Measurements from ENCODE around the gene B3GALT6. TPM values are rescaled to one million over a fixed set of nuclear protein-coding genes. Genes with fewer than 3 reads are reported as not detected.

The B3GALT6 gene
- total and polyA plus RNA-seq, 5 donors = 9.1 to 13.3 (median 11.1) TPM

DNA sequence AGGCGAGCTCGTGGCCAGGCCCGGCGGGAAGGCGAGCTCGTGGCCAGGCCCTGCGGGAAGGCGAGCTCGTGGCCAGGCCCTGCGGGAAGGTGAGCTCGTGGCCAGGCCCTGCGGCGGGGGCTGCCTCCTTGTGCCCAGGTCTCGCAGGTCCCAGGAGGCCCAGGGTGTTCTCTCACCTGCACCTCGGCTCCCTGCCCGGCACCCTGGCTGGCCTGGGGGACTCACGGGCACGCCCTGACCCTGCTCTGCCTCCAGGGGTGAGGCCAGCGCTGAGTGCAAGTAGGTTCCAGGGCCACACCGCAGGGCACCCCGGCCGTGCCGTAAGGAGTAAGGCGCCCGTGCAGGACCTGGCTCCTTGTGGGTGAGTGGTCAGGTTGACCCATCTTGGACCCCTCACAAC lies 4.7 kb upstream of the B3GALT6 start:
- intact Hi-C loops (cut with DNase I) = no loop called here
- H3K4me3 ChIP-seq (ENCODE audit: low read length) = no peak overlapping the region
- no peaks in the 10 kb centered on the region for H3K9me3 ChIP-seq (ENCODE audit: control insufficient read depth, low read length)
- H3K27ac ChIP-seq (ENCODE audit: low read length) = no peak overlapping the region
- no peak for DNase-seq
- H3K27me3 ChIP-seq (ENCODE audit: control insufficient read depth, insufficient read depth) = no peaks in the 10 kb centered on the region
- 93% methylated on average over 22 of the region's 25 CpGs for WGBS
- H3K4me1 ChIP-seq (ENCODE audit: control insufficient read depth, insufficient read depth, low read length) = peaks cover 6% of the 10 kb centered on the region
- ATAC-seq = no peak

DNA sequence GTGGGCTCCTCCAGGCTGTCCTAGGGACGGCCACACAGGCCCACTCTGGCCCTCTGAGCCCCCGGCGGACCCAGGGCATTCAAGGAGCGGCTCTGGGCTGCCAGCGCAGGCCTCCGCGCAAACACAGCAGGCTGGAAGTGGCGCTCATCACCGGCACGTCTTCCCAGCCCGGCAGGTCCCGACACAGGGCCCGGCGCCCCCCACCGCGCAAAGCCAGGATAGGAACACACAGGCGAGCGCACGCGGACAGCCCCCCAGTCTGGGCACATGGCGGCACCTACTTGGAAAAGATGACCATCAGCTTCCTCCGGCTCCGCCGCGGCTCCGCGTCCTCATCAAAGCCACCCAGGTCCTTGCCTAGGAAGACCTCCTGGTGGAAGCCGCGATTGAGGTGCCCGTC lies 3.9 kb upstream of the B3GALT6 start:
- H3K27ac ChIP-seq (ENCODE audit: low read length) = no peak overlapping the region
- ATAC-seq (no peak), DNase-seq (no peak)
- peaks cover 11% of the 10 kb centered on the region for H3K4me1 ChIP-seq (ENCODE audit: control insufficient read depth, insufficient read depth, low read length)
- H3K27me3 ChIP-seq (ENCODE audit: control insufficient read depth, insufficient read depth) = no peaks in the 10 kb centered on the region
- WGBS = 95% methylated on average over 30 of the region's 30 CpGs
- intact Hi-C loops (cut with DNase I) = no loop called here
- H3K9me3 ChIP-seq (ENCODE audit: control insufficient read depth, low read length) = no peaks in the 10 kb centered on the region
- H3K4me3 ChIP-seq (ENCODE audit: low read length) = no peak overlapping the region

DNA sequence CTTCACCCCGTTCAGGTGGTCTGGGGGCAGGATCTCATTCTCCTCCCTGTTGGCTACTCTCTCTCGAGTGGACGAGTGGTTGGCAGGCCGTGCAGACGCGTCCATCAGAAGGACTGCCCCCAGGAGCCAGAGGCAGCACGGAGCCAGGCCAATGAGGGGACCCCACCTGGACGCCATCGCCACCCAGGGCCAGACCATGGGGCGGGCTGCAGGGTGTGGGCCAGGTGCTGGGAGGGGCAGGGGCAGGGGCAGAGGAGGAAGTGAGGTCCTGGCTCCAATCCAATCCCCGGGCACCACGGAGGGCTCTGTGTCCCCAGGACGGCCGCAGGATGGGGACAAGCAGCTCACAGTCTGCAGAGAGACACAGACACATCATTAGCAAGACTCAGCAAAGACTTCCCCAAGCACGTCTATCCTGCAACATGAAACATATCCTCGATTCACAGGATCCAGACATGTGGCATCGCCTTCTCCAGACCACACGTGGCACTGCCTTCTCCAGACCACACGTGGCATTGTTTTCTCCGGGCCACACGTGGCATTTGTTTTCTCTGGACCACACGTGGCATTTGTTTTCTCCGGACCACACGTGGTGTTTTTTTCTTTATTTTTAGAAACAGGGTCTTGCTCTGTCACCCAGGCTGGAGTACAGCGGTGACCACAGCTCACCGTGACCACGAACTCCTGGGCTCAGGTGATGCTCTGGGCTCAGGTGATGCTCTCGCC lies 3.3 kb upstream of the B3GALT6 start:
- no peak for ATAC-seq
- Histone ChIP-seq H3K4me1 (ENCODE audit: control insufficient read depth, insufficient read depth, low read length) (peaks cover 11% of the 10 kb centered on the region), H3K27ac (ENCODE audit: low read length) (no peak overlapping the region), H3K4me3 (ENCODE audit: low read length) (no peak overlapping the region), H3K27me3 (ENCODE audit: control insufficient read depth, insufficient read depth) (no peaks in the 10 kb centered on the region), H3K9me3 (ENCODE audit: control insufficient read depth, low read length) (no peaks in the 10 kb centered on the region)
- 82% methylated on average over 28 of the region's 28 CpGs for WGBS
- DNase-seq = no peak
- intact Hi-C loops (cut with DNase I) = no loop called here

DNA sequence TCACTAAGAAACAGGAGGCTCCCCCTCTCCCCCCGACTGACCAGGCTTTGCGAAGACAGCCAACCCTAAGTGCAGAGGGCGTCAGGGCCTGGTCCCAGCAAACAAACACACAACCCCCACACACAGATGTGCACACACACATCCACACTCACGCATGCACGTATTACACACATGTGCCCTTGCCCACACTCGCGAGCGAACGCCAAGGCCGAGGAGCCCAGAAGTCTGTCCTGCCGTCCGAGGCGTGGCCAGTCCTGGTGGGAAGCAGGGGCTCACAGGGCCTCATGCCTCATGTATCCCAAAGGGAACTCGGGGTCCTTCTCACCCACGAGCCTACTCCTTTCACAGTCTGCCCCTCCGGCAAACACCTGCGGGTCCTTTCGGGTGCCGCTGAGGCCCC lies 2.3 kb upstream of the B3GALT6 start:
- H3K4me3 ChIP-seq (ENCODE audit: low read length) = no peak overlapping the region
- intact Hi-C loops (cut with DNase I) = loop anchor here in 1 of 4 donors (10.0 kb wide), 1 partner anchor 105 kb away; no protein-coding TSS in a partner anchor
- DNase-seq (no peak), ATAC-seq (no peak)
- peaks cover 11% of the 10 kb centered on the region for H3K4me1 ChIP-seq (ENCODE audit: control insufficient read depth, insufficient read depth, low read length)
- WGBS = 78% methylated on average over 19 of the region's 19 CpGs
- H3K27me3 ChIP-seq (ENCODE audit: control insufficient read depth, insufficient read depth) = no peaks in the 10 kb centered on the region
- H3K9me3 ChIP-seq (ENCODE audit: control insufficient read depth, low read length) = no peaks in the 10 kb centered on the region
- no peak overlapping the region for H3K27ac ChIP-seq (ENCODE audit: low read length)

DNA sequence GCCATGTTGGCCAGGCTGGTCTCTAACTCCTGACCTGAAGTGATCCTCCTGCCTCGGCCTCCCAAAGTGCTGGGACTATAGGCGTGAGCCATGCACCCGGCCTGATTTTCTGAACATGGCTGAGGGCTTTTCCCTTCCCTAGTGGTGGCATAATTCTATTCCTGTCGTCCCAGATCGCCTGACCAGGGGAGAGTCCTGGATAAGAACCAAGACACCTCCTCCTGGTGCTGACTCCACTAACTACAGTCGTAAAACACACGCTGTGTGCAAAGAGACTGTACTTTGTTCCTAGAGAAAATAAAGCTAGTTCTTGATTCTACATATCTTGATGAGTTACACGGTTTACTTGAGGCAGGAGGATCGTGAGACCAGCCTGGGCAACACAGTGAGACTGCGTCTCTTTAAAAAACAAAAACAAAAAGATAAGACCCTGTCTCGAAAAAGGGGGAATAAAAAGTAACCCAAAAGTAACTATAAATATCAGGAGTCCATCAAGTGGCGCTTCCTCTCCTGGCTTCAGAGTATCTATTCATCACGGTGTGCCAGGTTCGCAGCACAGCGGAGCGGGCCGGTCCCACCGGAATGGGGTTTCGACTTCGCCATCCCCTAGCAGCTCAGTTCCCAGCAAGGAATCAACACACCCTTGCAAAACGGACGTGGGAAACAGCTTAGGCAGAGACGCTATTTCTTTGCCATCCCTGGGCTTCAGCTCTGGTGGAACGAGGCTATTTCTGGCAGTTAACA lies 1.2 kb upstream of the B3GALT6 start:
- no peak for DNase-seq
- peak overlapping the region; percentile 65 for H3K27ac ChIP-seq (ENCODE audit: low read length)
- no peak for ATAC-seq
- peak overlapping the region; percentile 83 for H3K4me3 ChIP-seq (ENCODE audit: low read length)
- peaks cover 11% of the 10 kb centered on the region for H3K4me1 ChIP-seq (ENCODE audit: control insufficient read depth, insufficient read depth, low read length)
- intact Hi-C loops (cut with DNase I) = loop anchor here in 1 of 4 donors (10.0 kb wide), 1 partner anchor 106 kb away; no protein-coding TSS in a partner anchor
- 11% methylated on average over 24 of the region's 24 CpGs for WGBS
- H3K9me3 ChIP-seq (ENCODE audit: control insufficient read depth, low read length) = no peaks in the 10 kb centered on the region
- H3K27me3 ChIP-seq (ENCODE audit: control insufficient read depth, insufficient read depth) = no peaks in the 10 kb centered on the region

DNA sequence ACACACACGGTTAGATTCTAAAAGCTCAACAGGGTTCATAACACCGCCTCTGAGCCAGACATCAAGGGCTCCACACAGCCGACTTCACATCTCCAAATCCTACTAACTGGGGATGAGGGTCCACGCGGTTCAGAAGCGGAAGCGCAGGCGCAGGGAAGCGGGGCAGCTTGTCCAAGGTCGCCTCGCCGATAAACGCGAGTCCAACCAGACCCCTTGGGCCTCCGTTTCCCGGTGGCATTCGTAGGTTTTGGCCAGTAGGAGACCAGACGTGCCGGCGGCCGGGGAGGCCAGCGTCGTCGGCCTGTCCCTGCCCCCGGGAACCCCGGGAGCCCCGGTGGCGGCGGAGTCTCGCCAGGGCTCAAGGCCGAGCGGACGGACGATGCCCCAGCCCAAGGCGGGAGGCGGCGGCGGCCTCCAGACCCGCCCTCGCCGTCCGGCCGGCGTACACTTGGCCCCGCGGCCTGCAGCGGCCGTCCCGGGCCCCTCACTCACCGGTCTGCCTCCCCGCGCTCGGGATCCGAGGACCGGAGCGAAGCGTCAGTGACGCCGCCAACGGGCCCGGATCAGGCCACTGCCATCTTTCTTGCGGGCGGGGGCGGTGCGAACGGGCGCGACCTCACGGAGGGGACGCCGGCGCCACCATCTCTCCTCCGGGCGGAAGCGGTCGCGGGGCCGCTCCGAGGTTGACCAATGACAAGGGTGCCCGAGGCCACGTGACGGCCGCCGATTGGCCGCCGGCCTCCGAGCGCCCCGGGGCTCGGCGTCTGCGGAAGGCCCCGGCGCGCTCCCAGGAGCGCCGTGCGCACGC lies 433 bp upstream of the B3GALT6 start, which contains the start of gene SDF4:
SDF4 (minus strand) TSS at position 602 of the 808 bp plus-strand sequence. CDS start 3,229 bp downstream, outside the sequence.
- Histone ChIP-seq H3K4me3 (ENCODE audit: low read length) (peak within 1 kb of the TSS; percentile 83), H3K9me3 (ENCODE audit: control insufficient read depth, low read length) (no peaks in the 10 kb centered on the region), H3K4me1 (ENCODE audit: control insufficient read depth, insufficient read depth, low read length) (peaks cover 11% of the 10 kb centered on the region), H3K27ac (ENCODE audit: low read length) (peak within 1 kb of the TSS; percentile 65), H3K27me3 (ENCODE audit: control insufficient read depth, insufficient read depth) (no peaks in the 10 kb centered on the region)
- intact Hi-C loops (cut with DNase I) = loop anchor here in 1 of 4 donors (10.0 kb wide), 1 partner anchor 107 kb away; no protein-coding TSS in a partner anchor
- under 1% methylated on average over 99 of the region's 99 CpGs for WGBS
- ATAC-seq = peak; percentile 96 to 97
- DNase-seq = peak; percentile 97 to 99 (median 99)

DNA sequence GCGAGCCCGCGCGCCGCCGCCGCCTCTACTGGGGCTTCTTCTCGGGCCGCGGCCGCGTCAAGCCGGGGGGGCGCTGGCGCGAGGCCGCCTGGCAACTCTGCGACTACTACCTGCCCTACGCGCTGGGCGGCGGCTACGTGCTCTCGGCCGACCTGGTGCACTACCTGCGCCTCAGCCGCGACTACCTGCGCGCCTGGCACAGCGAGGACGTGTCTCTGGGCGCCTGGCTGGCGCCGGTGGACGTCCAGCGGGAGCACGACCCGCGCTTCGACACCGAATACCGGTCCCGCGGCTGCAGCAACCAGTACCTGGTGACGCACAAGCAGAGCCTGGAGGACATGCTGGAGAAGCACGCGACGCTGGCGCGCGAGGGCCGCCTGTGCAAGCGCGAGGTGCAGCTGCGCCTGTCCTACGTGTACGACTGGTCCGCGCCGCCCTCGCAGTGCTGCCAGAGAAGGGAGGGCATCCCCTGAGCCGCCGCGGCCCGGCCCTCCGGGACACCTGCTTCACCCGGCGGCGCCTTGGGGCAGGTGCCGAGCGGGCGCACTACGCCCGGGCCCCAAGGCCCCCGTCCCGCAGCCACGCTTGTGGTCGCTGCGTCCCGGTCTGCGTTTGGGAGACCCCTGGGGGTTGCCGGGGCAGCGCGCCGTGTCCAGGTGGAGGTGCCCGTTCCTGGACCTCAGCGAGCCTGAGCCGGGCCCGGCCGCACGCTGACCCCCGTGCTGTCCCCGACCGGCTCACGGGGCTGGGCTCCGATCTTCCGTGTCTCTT lies 944 bp downstream of the B3GALT6 start:
- Histone ChIP-seq H3K27ac (ENCODE audit: low read length) (no peak overlapping the region), H3K4me1 (ENCODE audit: control insufficient read depth, insufficient read depth, low read length) (peaks cover 11% of the 10 kb centered on the region), H3K27me3 (ENCODE audit: control insufficient read depth, insufficient read depth) (no peaks in the 10 kb centered on the region), H3K9me3 (ENCODE audit: control insufficient read depth, low read length) (no peaks in the 10 kb centered on the region), H3K4me3 (ENCODE audit: low read length) (no peak overlapping the region)
- intact Hi-C loops (cut with DNase I) = loop anchor here in 1 of 4 donors (10.0 kb wide), 1 partner anchor 108 kb away; no protein-coding TSS in a partner anchor
- 79% methylated on average over 98 of the region's 98 CpGs for WGBS
- DNase-seq (peak in 1 of 3 donors; percentile 70), ATAC-seq (no peak)

DNA sequence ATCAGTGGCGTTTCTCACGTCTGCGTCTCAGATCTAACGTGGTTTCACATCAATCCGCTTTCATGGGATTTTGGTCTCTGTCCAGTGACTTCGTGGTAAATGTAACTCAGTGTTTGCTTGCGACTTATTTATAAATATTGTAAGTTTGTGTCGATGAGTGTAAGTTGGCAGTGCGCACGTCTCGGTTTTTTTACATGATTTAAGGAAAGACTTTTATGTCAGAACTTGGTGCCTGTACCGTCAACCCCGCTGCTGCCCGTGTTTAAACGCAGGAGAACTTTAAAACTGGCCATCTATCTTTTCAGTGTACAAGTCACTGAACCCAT lies 1.5 kb downstream of the B3GALT6 start:
- Histone ChIP-seq H3K4me3 (ENCODE audit: low read length) (no peak overlapping the region), H3K9me3 (ENCODE audit: control insufficient read depth, low read length) (no peaks in the 10 kb centered on the region), H3K27me3 (ENCODE audit: control insufficient read depth, insufficient read depth) (no peaks in the 10 kb centered on the region), H3K4me1 (ENCODE audit: control insufficient read depth, insufficient read depth, low read length) (peaks cover 11% of the 10 kb centered on the region), H3K27ac (ENCODE audit: low read length) (no peak overlapping the region)
- no peak for ATAC-seq
- 97% methylated on average over 15 of the region's 15 CpGs for WGBS
- intact Hi-C loops (cut with DNase I) = loop anchor here in 1 of 4 donors (10.0 kb wide), 1 partner anchor 109 kb away; no protein-coding TSS in a partner anchor
- no peak for DNase-seq

DNA sequence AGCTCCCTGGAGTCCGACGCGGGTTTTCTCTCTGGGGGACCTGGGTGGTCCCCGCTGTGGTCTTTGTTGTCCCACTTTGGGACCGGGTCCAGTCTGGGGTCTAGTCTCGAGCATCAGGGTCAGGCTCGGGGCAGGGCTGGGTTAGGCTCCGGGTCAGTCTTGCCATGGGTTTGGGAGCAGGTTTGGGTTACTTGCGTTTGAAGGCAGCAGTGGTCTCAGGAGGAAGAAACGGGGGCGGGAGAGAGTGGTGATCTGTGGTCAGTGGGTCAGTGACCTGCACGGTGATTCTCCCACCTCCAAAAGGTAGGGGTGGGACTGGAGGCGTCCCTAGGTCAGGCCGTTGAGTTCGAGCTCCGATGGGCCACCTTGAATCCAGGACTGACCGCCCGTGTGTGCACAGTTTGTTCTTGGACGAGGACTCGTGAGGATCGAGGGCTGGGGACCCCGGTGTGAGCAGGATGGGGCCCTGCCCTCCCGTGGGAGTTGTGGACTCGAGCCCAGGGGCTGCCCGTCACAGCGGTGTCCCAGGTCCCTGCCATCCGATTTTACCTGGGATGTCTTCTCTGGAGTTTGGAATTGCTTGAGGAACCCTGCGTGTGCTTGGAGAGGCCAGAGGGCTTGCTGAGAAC lies 2.3 kb downstream of the B3GALT6 start:
- DNase-seq = no peak
- Histone ChIP-seq H3K4me3 (ENCODE audit: low read length) (no peak overlapping the region), H3K9me3 (ENCODE audit: control insufficient read depth, low read length) (no peaks in the 10 kb centered on the region), H3K27ac (ENCODE audit: low read length) (no peak overlapping the region), H3K4me1 (ENCODE audit: control insufficient read depth, insufficient read depth, low read length) (peaks cover 11% of the 10 kb centered on the region), H3K27me3 (ENCODE audit: control insufficient read depth, insufficient read depth) (no peaks in the 10 kb centered on the region)
- 95% methylated on average over 28 of the region's 28 CpGs for WGBS
- no peak for ATAC-seq
- intact Hi-C loops (cut with DNase I) = loop anchor here in 1 of 4 donors (10.0 kb wide), 1 partner anchor 109 kb away; no protein-coding TSS in a partner anchor
